ENCODE results near the gene TBATA.

Gene TBATA

GRCh38 chr10:70732569-70732968 lies 52.6 kb downstream of the TBATA start:
- TF ChIP-seq CTCF (IDR thresholded peaks at IDR 0.05; ENCODE audit: control insufficient read depth, insufficient read depth, low read depth, low read length, missing control alignments), result no peak
- H3K4me3 ChIP-seq (ENCODE audit: control insufficient read depth, low read depth, low read length), result no peak overlapping the region
- no peak for DNase-seq (ENCODE audit: low read depth)

- no peak for TF ChIP-seq CTCF (IDR thresholded peaks at IDR 0.05; ENCODE audit: control insufficient read depth, insufficient read depth, low read depth, low read length, missing control alignments)
- no peak for DNase-seq (ENCODE audit: low read depth)
- H3K4me3 ChIP-seq (ENCODE audit: control insufficient read depth, low read depth, low read length), result no peak overlapping the region
Measured at GRCh38 chr10:70730955-70731354, 54.2 kb downstream of the TBATA start.

DNA sequence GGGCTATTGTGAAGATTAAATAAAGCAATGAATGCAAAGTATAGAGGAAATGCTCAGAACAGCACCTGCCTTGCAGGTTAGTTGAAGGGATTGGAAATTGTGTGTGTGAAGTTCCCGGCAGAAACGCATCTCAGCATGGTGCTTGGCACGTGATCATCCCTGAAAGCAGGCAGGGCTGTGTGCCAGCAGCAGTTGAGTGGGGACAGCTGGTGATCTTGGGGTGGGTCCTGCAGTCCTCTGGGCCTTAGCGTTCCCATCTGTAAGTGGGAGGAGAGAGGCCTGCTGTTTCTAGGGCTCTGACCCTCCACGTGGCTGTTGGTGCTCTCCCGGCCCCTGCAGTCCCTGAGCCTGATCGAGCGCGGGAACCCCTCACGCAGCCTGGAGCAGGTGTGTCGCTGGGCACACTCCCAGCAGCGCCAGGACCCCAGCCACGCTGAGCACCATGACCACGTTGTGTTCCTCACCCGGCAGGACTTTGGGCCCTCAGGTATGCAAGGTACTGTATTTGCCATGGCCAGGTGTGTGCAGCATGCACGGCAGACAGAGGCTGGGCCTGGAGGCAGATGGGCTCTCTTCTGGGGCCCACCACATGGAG lies 55.3 kb downstream of the TBATA start:
- TF ChIP-seq CTCF (IDR thresholded peaks at IDR 0.05; ENCODE audit: control insufficient read depth, insufficient read depth, low read depth, low read length, missing control alignments), result no peak
- H3K4me3 ChIP-seq (ENCODE audit: control insufficient read depth, low read depth, low read length), result no peak overlapping the region
- DNase-seq (ENCODE audit: low read depth), result no peak

DNA sequence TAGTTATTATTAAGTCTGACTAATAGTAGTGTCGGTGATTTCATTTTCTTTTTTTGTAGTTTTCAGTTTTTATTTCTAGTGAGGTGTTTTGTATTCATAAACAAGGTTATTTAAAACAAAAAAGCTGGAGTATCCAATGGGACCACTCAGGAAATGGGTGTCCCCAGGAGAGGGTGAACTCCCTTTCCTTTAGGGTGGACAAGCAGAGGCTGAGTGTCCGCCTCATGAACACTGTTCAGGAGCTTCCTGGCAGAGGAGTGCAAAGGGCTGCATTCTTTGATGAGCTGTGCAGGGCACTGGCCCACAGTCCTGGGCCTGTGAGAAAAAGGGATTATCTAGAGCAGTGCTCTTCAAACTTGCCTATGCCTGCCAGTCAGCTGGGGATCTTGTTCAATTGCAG lies 56.8 kb downstream of the TBATA start:
- TF ChIP-seq CTCF (IDR thresholded peaks at IDR 0.05; ENCODE audit: control insufficient read depth, insufficient read depth, low read depth, low read length, missing control alignments), result no peak
- DNase-seq (ENCODE audit: low read depth), result no peak
- H3K4me3 ChIP-seq (ENCODE audit: control insufficient read depth, low read depth, low read length), result no peak overlapping the region

- H3K4me3 ChIP-seq (ENCODE audit: control insufficient read depth, low read depth, low read length), result no peak overlapping the region
- no peak for DNase-seq (ENCODE audit: low read depth)
- TF ChIP-seq CTCF (IDR thresholded peaks at IDR 0.05; ENCODE audit: control insufficient read depth, insufficient read depth, low read depth, low read length, missing control alignments), result no peak
Measured at GRCh38 chr10:70726909-70727495, 58.2 kb downstream of the TBATA start.

GRCh38 chr10:70723771-70724170 lies 61.4 kb downstream of the TBATA start:
- no peak overlapping the region for H3K4me3 ChIP-seq (ENCODE audit: control insufficient read depth, low read depth, low read length)
- DNase-seq (ENCODE audit: low read depth), result no peak
- TF ChIP-seq CTCF (IDR thresholded peaks at IDR 0.05; ENCODE audit: control insufficient read depth, insufficient read depth, low read depth, low read length, missing control alignments), result no peak

Measured in AG09309 (cell line).